OCI-LY3 (cell line): Measurements from ENCODE around the gene RBSN.

ENCODE experiments used
- EZH2phosphoT487 ChIP-seq: fragments of 200-600 bp; shearing (Covaris generic); IDR thresholded peaks from 2 replicates; pipeline ENCODE4 v1.6.1; 2018; ENCODE audit warnings: antibody characterized with exemption, mixed run types, low read depth
- TF ChIP-seq, protein P1 (sequence below): fragments of 200-600, 300-600 bp; sonication (generic); IDR thresholded peaks from 2 replicates; pipeline ENCODE4 v1.5.1; 2014; ENCODE audit warnings: antibody characterized with exemption, low read length, low read depth

DNA sequence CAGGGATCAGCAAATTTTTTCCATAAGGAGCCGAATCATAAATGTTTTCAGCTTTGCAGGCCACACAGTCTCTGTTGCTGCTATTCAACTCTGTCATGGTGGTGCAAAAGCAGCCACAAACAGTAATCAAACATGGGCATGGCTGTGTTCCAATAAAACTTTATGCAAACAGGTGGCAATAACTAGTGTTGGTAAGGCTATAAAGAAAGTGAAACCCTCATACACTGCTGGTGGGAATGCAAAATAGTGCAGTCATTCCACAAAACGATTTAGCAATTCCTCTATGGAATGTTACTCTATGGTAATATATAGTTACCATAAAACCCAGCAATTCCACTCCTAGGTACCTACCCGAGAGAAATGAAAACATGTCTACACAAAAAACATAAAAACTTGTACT lies 19.9 kb downstream of the RBSN start:
- TF ChIP-seq, protein P1, sequence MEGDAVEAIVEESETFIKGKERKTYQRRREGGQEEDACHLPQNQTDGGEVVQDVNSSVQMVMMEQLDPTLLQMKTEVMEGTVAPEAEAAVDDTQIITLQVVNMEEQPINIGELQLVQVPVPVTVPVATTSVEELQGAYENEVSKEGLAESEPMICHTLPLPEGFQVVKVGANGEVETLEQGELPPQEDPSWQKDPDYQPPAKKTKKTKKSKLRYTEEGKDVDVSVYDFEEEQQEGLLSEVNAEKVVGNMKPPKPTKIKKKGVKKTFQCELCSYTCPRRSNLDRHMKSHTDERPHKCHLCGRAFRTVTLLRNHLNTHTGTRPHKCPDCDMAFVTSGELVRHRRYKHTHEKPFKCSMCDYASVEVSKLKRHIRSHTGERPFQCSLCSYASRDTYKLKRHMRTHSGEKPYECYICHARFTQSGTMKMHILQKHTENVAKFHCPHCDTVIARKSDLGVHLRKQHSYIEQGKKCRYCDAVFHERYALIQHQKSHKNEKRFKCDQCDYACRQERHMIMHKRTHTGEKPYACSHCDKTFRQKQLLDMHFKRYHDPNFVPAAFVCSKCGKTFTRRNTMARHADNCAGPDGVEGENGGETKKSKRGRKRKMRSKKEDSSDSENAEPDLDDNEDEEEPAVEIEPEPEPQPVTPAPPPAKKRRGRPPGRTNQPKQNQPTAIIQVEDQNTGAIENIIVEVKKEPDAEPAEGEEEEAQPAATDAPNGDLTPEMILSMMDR = no peak
- no peak for TF ChIP-seq EZH2phosphoT487
